Lung (tissue), 12 donors: ENCODE measurements around the gene FADS6. TPM values are rescaled to one million over a fixed set of nuclear protein-coding genes. Genes with fewer than 3 reads are reported as not detected.

Experiments
- ATAC-seq: fragments of 200-7000 bp; cut with Tn5 transposase; one replicate; pipeline ENCODE4 v1.9.1; 2020; ENCODE audit warnings: moderate number of reproducible peaks; ENCODE audit not compliant: insufficient read depth, low FRiP score
- DNase-seq, 3 donors: peaks; one replicate each; pipeline ENCODE4 v3.0.0-alpha.2; 2013 to 2017
- H3K27ac ChIP-seq, 2 donors: one replicate each; pipeline ENCODE4 v1.5.1; 2013; ENCODE audit warnings: mild to moderate bottlenecking in 2 of 2, moderate library complexity in 2 of 2, control low read depth in 1 of 2, inconsistent platforms in 1 of 2, low read depth in 1 of 2, low read length in 1 of 2
- H3K27me3 ChIP-seq, 3 donors: one replicate each; pipeline ENCODE4 v1.5.1; 2013; ENCODE audit warnings: low read length in 2 of 3; ENCODE audit not compliant: control insufficient read depth in 3 of 3, insufficient read depth in 3 of 3
- H3K36me3 ChIP-seq, 4 donors: one replicate each; pipeline ENCODE4 v1.5.1; 2013; ENCODE audit warnings: low read length in 4 of 4, mild to moderate bottlenecking in 1 of 4, moderate library complexity in 1 of 4; ENCODE audit not compliant: control insufficient read depth in 4 of 4, insufficient read depth in 4 of 4
- H3K4me1 ChIP-seq, 5 donors: one replicate each; pipeline ENCODE4 v1.5.1; 2013; ENCODE audit warnings: low read length in 5 of 5, mild to moderate bottlenecking in 2 of 5, moderate library complexity in 1 of 5; ENCODE audit not compliant: control insufficient read depth in 5 of 5, insufficient read depth in 5 of 5
- H3K4me3 ChIP-seq: one replicate; pipeline ENCODE4 v1.5.1; 2013; ENCODE audit warnings: mild to moderate bottlenecking, control low read depth, moderate library complexity
- H3K9ac ChIP-seq, 2 donors: one replicate each; pipeline ENCODE4 v1.5.1; 2013; ENCODE audit warnings: low read length in 2 of 2, control low read depth in 1 of 2; ENCODE audit not compliant: insufficient read depth in 1 of 2
- H3K9me3 ChIP-seq, 4 donors: one replicate each; pipeline ENCODE4 v1.5.1; 2013; ENCODE audit warnings: low read length in 3 of 4, mild to moderate bottlenecking in 1 of 4, moderate library complexity in 1 of 4; ENCODE audit not compliant: control insufficient read depth in 4 of 4, insufficient read depth in 3 of 4
- WGBS, 2 donors: extraction: QIAGEN DNeasy Blood & Tissue Kit; methylation state at CpG; one replicate each; pipeline ENCODE4 v1.1.7; 2013; 5-methylcytosine and 5-hydroxymethylcytosine counted together
- polyA plus RNA-seq, 2 donors: library from polyadenylated mRNA; stranded (reverse); fragments of 200-250 nt; gene quantifications; one replicate each; pipeline ENCODE4 v1.2.1, GENCODE V29; 2013
- total RNA-seq, 2 donors: library from RNA; depleted of rRNA in 1 of 2; stranded (reverse); fragments of >200 nt in 1 of 2; gene quantifications; one replicate each; pipeline ENCODE4 v1.2.1, GENCODE V29; 2014 to 2021
- TF ChIP-seq, protein P1 (sequence below): IDR thresholded peaks from 2 replicates; pipeline ENCODE4 v1.5.1; 2012; ENCODE audit warnings: mild to moderate bottlenecking; ENCODE audit errors: control extremely low read depth, extremely low read depth
- donor health status: control.
- donor health status: control.
- donor health status: Bipolar disorder and iron deficiency.
- donor health status: healthy.
- donor health status: DM: yes; HTN: yes; CAD: no.

Gene FADS6
- total and polyA plus RNA-seq, 4 donors, result not detected

DNA sequence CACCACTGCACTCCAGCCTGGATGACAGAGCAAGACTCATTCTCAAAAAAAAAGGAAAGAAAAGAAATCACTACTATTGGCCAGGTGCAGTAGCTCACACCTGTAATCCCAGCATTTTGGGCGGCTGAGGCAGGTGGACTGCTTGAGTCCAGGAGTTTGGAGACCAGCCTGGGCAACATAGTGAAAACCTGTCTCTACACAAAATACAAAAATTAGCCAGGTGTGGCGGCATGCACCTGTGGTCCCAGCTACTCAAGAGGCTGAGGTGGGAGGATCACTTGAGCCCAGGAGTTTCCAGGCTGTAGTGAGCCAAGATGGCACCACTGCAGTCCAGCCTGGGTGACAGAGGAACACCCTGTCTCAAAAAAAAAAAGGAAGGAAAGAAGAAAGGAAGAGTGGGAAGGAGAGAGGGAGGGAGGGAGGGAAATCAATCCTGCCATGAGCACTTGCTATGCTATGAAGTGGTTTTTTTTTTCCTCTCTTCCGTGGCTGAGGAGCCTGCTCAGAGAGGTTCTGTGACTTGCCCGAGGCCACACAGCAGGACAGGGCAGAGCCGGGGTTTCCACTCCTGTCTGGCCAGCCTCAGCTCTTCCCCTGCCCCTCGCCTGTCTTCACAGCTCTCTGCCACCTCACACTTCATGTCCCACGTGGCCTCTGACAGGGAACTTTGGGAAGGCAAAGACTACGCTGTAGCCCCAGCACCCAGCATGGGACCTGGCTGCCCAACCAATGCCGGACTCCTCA, 44.6 kb downstream of the FADS6 start:
- 64 to 73% methylated on average over 9 of the region's 9 CpGs for WGBS, 2 donors
- Histone ChIP-seq H3K36me3 (no peaks in the 10 kb centered on the region), H3K9me3 (peaks cover 0 to 6% (median 0%) of the 10 kb centered on the region in 4 donors), H3K27ac (no peak overlapping the region), H3K9ac (no peak overlapping the region), H3K27me3 (peaks cover 6 to 31% (median 16%) of the 10 kb centered on the region in 3 donors), H3K4me1 (peaks cover 0 to 5% (median 0%) of the 10 kb centered on the region in 5 donors), H3K4me3 (no peak overlapping the region)
- TF ChIP-seq, protein P1, sequence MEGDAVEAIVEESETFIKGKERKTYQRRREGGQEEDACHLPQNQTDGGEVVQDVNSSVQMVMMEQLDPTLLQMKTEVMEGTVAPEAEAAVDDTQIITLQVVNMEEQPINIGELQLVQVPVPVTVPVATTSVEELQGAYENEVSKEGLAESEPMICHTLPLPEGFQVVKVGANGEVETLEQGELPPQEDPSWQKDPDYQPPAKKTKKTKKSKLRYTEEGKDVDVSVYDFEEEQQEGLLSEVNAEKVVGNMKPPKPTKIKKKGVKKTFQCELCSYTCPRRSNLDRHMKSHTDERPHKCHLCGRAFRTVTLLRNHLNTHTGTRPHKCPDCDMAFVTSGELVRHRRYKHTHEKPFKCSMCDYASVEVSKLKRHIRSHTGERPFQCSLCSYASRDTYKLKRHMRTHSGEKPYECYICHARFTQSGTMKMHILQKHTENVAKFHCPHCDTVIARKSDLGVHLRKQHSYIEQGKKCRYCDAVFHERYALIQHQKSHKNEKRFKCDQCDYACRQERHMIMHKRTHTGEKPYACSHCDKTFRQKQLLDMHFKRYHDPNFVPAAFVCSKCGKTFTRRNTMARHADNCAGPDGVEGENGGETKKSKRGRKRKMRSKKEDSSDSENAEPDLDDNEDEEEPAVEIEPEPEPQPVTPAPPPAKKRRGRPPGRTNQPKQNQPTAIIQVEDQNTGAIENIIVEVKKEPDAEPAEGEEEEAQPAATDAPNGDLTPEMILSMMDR, result no peak
- no peak for DNase-seq
- ATAC-seq, result no peak

DNA sequence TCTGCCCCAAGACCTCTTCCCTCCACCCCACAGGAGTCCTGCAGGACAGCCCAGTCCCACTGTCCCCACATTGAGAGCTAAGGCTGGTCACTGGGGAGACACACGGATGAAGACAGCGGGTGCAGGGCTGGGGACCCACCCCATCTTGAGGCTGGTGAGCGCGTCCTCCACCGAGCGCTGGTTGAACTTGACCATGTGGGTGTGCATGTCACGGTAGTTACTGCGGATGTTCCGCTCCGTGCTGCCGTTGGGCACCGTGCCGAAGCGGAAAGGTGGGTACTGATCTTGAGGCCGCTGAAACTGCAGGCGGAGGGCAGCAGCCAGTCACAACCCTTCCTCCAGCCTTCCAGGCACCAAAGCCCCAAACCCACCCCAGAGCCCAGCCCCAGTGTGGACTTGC, 46.8 kb downstream of the FADS6 start:
- no peak for DNase-seq
- Histone ChIP-seq H3K27ac (no peak overlapping the region), H3K9ac (no peak overlapping the region), H3K27me3 (peaks cover 0 to 24% (median 8%) of the 10 kb centered on the region in 3 donors), H3K36me3 (no peaks in the 10 kb centered on the region), H3K9me3 (peaks cover 0 to 2% (median 0%) of the 10 kb centered on the region in 4 donors), H3K4me1 (peaks cover 0 to 12% (median under 1%) of the 10 kb centered on the region in 5 donors), H3K4me3 (no peak overlapping the region)
- TF ChIP-seq, protein P1, result no peak
- WGBS, 2 donors, result 94 to 96% methylated on average over 16 of the region's 16 CpGs
- no peak for ATAC-seq

DNA sequence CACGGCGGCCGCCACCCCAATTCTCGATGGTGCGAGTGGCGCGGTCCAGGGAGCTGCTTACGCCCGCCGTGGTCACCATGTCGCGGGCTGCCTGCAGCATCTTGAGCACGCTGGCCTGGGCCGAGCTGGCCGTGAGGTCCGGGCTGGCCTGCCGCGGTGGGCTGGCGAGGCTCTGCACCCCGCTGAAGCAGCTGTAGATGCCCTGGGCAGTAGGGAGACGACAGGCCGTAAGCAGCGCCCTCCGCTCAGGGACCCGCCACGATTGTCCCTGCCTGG, 50.1 kb downstream of the FADS6 start:
- DNase-seq (no peak), ATAC-seq (no peak)
- 35 to 38% methylated on average over 20 to 26 of the region's 26 CpGs for WGBS, 2 donors
- TF ChIP-seq, protein P1, result no peak
- H3K27me3 ChIP-seq, result peaks cover 0 to 10% (median 8%) of the 10 kb centered on the region in 3 donors
- no peak overlapping the region for H3K9ac ChIP-seq
- peaks cover 4 to 23% (median 12%) of the 10 kb centered on the region in 5 donors for H3K4me1 ChIP-seq
- no peak overlapping the region for H3K4me3 ChIP-seq
- no peaks in the 10 kb centered on the region for H3K9me3 ChIP-seq
- no peak overlapping the region for H3K27ac ChIP-seq
- peaks cover 0 to 4% (median 0%) of the 10 kb centered on the region in 4 donors for H3K36me3 ChIP-seq
